Peyer's patch (tissue), 4 donors: ENCODE measurements around the gene DDI2.

Experiments used
- POLR2A ChIP-seq, 2 donors: fragments of 450-650 bp; IDR thresholded peaks; one replicate each; pipeline ENCODE4 v1.5.1; 2017; ENCODE audit warnings: antibody characterized with exemption in 2 of 2, mild to moderate bottlenecking in 2 of 2, moderate library complexity in 2 of 2
- TF ChIP-seq, protein P1 (sequence below), 6 experiments: fragments of 450-650 bp in 4 of 6; fragments of 200-600 bp in 2 of 6; sonication (generic) in 1 of 6; IDR thresholded peaks; one replicate each; pipeline ENCODE4 v1.5.1; 2017 to 2019; ENCODE audit warnings: antibody characterized with exemption in 6 of 6, mild to moderate bottlenecking in 3 of 6, moderate library complexity in 1 of 6

DNA sequence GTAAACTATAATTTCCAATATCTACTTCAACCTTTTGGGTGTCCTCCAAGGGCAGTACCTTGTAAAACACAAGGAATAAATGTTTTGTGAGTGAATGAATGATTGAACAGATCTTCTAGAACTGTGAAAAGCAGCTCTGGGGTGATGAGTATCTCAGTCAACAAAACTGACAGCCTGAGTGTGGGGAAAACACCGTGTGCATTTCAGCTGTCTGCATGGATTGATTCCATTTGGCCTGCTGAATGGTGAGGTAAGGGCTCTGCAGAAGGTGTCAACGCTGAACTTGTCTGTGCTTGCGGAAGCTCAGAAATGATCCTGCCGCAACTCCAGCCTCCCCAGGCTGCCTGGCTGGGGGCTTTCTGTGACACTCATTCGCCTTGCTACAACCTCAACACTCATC lies 25.0 kb upstream of the DDI2 start:
- TF ChIP-seq, protein P1, sequence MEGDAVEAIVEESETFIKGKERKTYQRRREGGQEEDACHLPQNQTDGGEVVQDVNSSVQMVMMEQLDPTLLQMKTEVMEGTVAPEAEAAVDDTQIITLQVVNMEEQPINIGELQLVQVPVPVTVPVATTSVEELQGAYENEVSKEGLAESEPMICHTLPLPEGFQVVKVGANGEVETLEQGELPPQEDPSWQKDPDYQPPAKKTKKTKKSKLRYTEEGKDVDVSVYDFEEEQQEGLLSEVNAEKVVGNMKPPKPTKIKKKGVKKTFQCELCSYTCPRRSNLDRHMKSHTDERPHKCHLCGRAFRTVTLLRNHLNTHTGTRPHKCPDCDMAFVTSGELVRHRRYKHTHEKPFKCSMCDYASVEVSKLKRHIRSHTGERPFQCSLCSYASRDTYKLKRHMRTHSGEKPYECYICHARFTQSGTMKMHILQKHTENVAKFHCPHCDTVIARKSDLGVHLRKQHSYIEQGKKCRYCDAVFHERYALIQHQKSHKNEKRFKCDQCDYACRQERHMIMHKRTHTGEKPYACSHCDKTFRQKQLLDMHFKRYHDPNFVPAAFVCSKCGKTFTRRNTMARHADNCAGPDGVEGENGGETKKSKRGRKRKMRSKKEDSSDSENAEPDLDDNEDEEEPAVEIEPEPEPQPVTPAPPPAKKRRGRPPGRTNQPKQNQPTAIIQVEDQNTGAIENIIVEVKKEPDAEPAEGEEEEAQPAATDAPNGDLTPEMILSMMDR (IDR thresholded peaks at IDR 0.05): no peak
- TF ChIP-seq POLR2A (IDR thresholded peaks at IDR 0.05): no peak
